OCI-LY3 (cell line): ENCODE measurements around the gene NXPE1.
"Not testable (repeated sequence)": the region's sequence is repeated elsewhere in the genome, so short reads cannot be mapped to it uniquely, and the experiment has no call there.

Source experiments
- CTCF ChIP-seq: fragments of 200-600, 300-600 bp; sonication (generic); IDR thresholded peaks from 2 replicates; pipeline ENCODE4 v1.5.1; 2014; ENCODE audit warnings: antibody characterized with exemption, low read length, low read depth
- EZH2phosphoT487 ChIP-seq: fragments of 200-600 bp; shearing (Covaris generic); IDR thresholded peaks from 2 replicates; pipeline ENCODE4 v1.6.1; 2018; ENCODE audit warnings: antibody characterized with exemption, mixed run types, low read depth

GRCh38 chr11:114608605-114609004 lies 48.9 kb upstream of the NXPE1 start:
- TF ChIP-seq CTCF, EZH2phosphoT487: not testable (repeated sequence)
